OCI-LY1 (cell line): ENCODE results near the gene SEMA3B.

Experiments used
- H2AFZ ChIP-seq: fragments of 200-600 bp; sonication (generic), shearing (Covaris generic); 2 replicates; pipeline ENCODE4 v1.6.0; 2014; ENCODE audit warnings: antibody characterized with exemption, mild to moderate bottlenecking, low read length
- H3F3A ChIP-seq: fragments of 200-600 bp; sonication (generic), shearing (Covaris generic); 2 replicates; pipeline ENCODE4 v1.6.0; 2014; ENCODE audit warnings: mild to moderate bottlenecking, antibody characterized with exemption, low read length, moderate library complexity; ENCODE audit not compliant: insufficient read depth
- H3K27ac ChIP-seq: fragments of 200-600 bp; sonication (generic); 2 replicates; pipeline ENCODE4 v1.5.1; 2014; ENCODE audit warnings: low read length, mixed run types, mild to moderate bottlenecking, low read depth; ENCODE audit not compliant: poor library complexity, severe bottlenecking
- H3K27me3 ChIP-seq: fragments of 200-600 bp; sonication (generic); 2 replicates; pipeline ENCODE4 v1.6.0; 2014; ENCODE audit warnings: antibody characterized with exemption, mild to moderate bottlenecking, low read length, moderate library complexity; ENCODE audit not compliant: insufficient read depth
- H3K36me3 ChIP-seq: fragments of 200-600 bp; sonication (generic); 2 replicates; pipeline ENCODE4 v1.6.1; 2014; ENCODE audit warnings: mild to moderate bottlenecking, antibody characterized with exemption, low read length, moderate library complexity, mixed read lengths; ENCODE audit not compliant: insufficient read depth
- H3K4me1 ChIP-seq: fragments of 200-600 bp; sonication (generic); 2 replicates; pipeline ENCODE4 v1.5.1; 2014; ENCODE audit warnings: mild to moderate bottlenecking, low read length, moderate library complexity; ENCODE audit not compliant: insufficient read depth, severe bottlenecking
- H3K4me2 ChIP-seq: fragments of 200-600 bp; sonication (generic), shearing (Covaris generic); 2 replicates; pipeline ENCODE4 v1.6.1; 2014; ENCODE audit warnings: low read length
- H3K4me3 ChIP-seq: fragments of 200-600 bp; sonication (generic); 2 replicates; pipeline ENCODE4 v1.5.1; 2014; ENCODE audit warnings: low read length, low read depth, mild to moderate bottlenecking, mixed read lengths; ENCODE audit not compliant: poor library complexity, severe bottlenecking
- H3K79me2 ChIP-seq: fragments of 200-600 bp; shearing (Covaris generic); 2 replicates; pipeline ENCODE4 v1.6.1; 2016; ENCODE audit warnings: mixed run types, low read length, mixed read lengths; ENCODE audit not compliant: insufficient read depth
- H3K9ac ChIP-seq: fragments of 200-600 bp; sonication (generic), shearing (Covaris generic); 2 replicates; pipeline ENCODE4 v1.6.1; 2014; ENCODE audit warnings: mild to moderate bottlenecking, low read length, mixed read lengths
- H3K9me2 ChIP-seq: fragments of 200-600 bp; sonication (generic), shearing (Covaris generic); 2 replicates; pipeline ENCODE4 v1.6.1; 2014; ENCODE audit warnings: low read depth, mild to moderate bottlenecking, low read length, mixed read lengths
- H3K9me3 ChIP-seq: fragments of 200-600 bp; shearing (Covaris generic); 2 replicates; pipeline ENCODE4 v1.6.1; 2014; ENCODE audit warnings: low read length, mixed read lengths
- H4K20me1 ChIP-seq: fragments of 200-600 bp; sonication (generic), shearing (Covaris generic); 2 replicates; pipeline ENCODE4 v1.6.0; 2016; ENCODE audit warnings: mild to moderate bottlenecking, low read length; ENCODE audit not compliant: insufficient read depth
- EZH2 ChIP-seq: fragments of 200-600 bp; sonication (generic), shearing (Covaris generic); IDR thresholded peaks from 2 replicates; pipeline ENCODE4 v1.8.0; 2017; ENCODE audit warnings: borderline replicate concordance, mixed run types, mild to moderate bottlenecking, antibody characterized with exemption, low read length, moderate library complexity, mixed read lengths
- TF ChIP-seq, protein P1 (sequence below): fragments of 200-600 bp; sonication (generic), shearing (Covaris generic); IDR thresholded peaks from 2 replicates; pipeline ENCODE4 v1.5.1; 2017; ENCODE audit warnings: mild to moderate bottlenecking, antibody characterized with exemption, low read length, moderate library complexity, mixed read lengths

The SEMA3B gene

DNA sequence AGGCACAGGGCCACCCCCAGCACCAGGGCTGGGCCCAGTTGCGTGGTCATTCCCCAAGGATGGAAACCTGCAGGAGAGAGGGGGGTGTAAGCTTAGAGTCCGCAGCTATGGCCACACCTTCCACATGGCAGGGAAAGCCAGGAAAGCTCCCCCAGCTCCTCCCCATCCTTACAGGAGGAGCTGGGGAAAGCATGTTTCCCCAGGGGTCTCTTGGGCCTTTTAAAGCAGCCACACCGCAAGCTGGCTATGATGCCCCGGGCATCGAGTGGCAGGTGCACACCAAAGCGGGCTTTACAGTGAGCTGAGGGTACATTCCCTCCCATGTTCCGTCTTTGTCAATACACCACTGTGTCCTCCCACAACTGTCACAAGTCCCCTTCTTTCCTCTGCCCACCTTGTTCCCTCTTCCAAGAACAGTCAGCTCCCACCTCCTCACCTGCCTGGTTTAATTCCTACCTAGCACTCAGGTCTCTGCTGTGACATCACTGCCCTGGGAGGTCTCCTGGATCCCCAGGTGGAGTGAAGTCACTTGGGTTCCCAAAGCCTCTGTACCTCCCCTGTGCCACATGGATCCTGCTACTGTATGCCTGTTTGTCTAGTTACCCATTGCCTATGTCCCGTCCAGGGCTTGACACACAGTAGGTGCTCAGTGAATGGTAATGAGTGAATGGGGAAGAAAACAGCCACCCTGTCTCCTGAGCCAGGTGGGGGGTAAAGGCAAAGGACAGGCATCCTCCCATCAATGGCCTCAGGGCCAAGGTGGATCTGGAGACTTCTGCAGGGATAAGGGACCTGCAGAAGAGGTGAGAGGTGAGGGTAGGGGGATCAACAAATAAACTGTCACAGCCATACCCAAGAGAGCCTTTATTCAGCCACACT lies 26.8 kb downstream of the SEMA3B start:
- Histone ChIP-seq H3K9me3 (no peaks in the 10 kb centered on the region), H2AFZ (no peak overlapping the region), H3F3A (no peaks in the 10 kb centered on the region), H4K20me1 (no peaks in the 10 kb centered on the region), H3K4me2 (no peak overlapping the region), H3K27ac (no peak overlapping the region), H3K4me1 (peaks cover 34% of the 10 kb centered on the region), H3K9ac (no peak overlapping the region), H3K9me2 (no peaks in the 10 kb centered on the region), H3K4me3 (no peak overlapping the region), H3K27me3 (no peaks in the 10 kb centered on the region), H3K79me2 (peaks cover 10% of the 10 kb centered on the region), H3K36me3 (no peaks in the 10 kb centered on the region; the same call in 1 of the 2 replicates)
- TF ChIP-seq EZH2: no peak
- TF ChIP-seq, protein P1, sequence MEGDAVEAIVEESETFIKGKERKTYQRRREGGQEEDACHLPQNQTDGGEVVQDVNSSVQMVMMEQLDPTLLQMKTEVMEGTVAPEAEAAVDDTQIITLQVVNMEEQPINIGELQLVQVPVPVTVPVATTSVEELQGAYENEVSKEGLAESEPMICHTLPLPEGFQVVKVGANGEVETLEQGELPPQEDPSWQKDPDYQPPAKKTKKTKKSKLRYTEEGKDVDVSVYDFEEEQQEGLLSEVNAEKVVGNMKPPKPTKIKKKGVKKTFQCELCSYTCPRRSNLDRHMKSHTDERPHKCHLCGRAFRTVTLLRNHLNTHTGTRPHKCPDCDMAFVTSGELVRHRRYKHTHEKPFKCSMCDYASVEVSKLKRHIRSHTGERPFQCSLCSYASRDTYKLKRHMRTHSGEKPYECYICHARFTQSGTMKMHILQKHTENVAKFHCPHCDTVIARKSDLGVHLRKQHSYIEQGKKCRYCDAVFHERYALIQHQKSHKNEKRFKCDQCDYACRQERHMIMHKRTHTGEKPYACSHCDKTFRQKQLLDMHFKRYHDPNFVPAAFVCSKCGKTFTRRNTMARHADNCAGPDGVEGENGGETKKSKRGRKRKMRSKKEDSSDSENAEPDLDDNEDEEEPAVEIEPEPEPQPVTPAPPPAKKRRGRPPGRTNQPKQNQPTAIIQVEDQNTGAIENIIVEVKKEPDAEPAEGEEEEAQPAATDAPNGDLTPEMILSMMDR: no peak

DNA sequence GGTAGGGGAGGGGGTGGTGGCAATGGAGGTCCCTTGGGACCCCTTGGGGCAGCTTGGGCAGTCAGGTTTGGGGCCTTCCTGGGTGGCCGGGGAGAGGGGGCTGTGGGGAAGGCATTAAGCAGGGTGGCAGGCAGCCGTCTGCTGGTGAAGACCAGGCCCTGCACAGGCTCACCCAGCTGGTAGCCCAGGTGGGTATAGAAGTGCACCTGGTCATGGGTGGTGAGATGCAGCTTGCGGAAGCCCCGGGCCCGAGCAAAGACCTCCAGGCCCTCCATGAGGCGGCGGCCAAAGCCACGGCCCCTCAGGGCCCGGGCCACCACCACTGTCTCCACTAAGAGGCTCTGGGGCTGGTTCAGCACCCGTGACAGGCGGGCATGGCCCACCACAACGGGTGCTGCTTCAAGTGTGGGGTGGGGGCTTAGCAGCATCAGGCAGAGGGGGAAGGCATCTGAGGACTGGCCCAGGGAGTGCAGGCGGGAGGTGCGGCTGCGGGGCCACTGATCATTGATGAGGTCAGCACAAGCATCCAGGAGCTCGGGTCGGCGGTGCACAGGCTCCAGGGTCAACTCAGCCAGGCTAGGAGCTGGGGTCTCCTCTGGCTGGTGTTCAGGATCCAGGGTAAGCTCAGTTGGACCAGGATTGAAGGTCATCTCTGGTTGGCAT lies 27.9 kb downstream of the SEMA3B start:
- Histone ChIP-seq H3F3A (no peaks in the 10 kb centered on the region), H3K79me2 (peaks cover 2% of the 10 kb centered on the region)

DNA sequence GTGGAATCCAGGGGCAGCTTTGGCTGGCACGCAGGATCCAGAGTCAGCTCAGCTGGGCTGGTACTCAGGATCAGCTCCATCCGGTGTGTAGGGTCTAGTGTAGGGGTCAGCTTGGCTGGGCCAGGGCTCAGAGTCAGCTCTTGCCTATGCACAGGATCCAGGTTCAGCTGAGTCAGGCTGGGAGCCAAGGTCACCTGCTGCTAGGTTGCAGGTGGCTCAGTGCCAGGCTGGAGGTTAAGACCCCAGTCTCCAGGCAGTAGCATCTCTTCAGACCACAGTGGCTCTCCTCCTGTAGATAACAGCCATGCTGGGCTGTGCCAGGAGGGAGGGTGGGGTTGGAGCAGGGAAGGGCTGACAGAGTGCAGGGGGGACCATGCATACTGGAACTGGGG lies 28.4 kb downstream of the SEMA3B start:
- Histone ChIP-seq H3K4me1 (peaks cover 28% of the 10 kb centered on the region), H3K4me2 (no peak overlapping the region)
- no peak for TF ChIP-seq EZH2
- TF ChIP-seq, protein P1: no peak

More for the DNA sequence above, 27.9 kb downstream of the SEMA3B start:
- Histone ChIP-seq H4K20me1 (no peaks in the 10 kb centered on the region), H3K27me3 (no peaks in the 10 kb centered on the region), H3K9ac (no peak overlapping the region), H3K9me3 (no peaks in the 10 kb centered on the region), H3K4me2 (no peak overlapping the region), H3K9me2 (no peaks in the 10 kb centered on the region), H2AFZ (no peak overlapping the region), H3K27ac (no peak overlapping the region), H3K36me3 (no peaks in the 10 kb centered on the region; the same call in 1 of the 2 replicates), H3K4me1 (peaks cover 28% of the 10 kb centered on the region), H3K4me3 (no peak overlapping the region)
- TF ChIP-seq EZH2: no peak
- TF ChIP-seq, protein P1: no peak

More for the DNA sequence above, 28.4 kb downstream of the SEMA3B start:
- no peak overlapping the region for H3K9ac ChIP-seq
- no peaks in the 10 kb centered on the region for H3F3A ChIP-seq
- no peaks in the 10 kb centered on the region for H3K9me2 ChIP-seq
- no peaks in the 10 kb centered on the region for H3K36me3 ChIP-seq
- H3K27me3 ChIP-seq: no peaks in the 10 kb centered on the region
- H3K79me2 ChIP-seq: no peaks in the 10 kb centered on the region
- H4K20me1 ChIP-seq: no peaks in the 10 kb centered on the region
- H3K27ac ChIP-seq: no peak overlapping the region
- no peaks in the 10 kb centered on the region for H3K9me3 ChIP-seq
- no peak overlapping the region for H3K4me3 ChIP-seq
- no peak overlapping the region for H2AFZ ChIP-seq
